Measurements from ENCODE around the gene SGPL1.

GRCh38 chr10:70890917-70891431 lies 75.2 kb downstream of the SGPL1 start:
- TF ChIP-seq, protein P1, sequence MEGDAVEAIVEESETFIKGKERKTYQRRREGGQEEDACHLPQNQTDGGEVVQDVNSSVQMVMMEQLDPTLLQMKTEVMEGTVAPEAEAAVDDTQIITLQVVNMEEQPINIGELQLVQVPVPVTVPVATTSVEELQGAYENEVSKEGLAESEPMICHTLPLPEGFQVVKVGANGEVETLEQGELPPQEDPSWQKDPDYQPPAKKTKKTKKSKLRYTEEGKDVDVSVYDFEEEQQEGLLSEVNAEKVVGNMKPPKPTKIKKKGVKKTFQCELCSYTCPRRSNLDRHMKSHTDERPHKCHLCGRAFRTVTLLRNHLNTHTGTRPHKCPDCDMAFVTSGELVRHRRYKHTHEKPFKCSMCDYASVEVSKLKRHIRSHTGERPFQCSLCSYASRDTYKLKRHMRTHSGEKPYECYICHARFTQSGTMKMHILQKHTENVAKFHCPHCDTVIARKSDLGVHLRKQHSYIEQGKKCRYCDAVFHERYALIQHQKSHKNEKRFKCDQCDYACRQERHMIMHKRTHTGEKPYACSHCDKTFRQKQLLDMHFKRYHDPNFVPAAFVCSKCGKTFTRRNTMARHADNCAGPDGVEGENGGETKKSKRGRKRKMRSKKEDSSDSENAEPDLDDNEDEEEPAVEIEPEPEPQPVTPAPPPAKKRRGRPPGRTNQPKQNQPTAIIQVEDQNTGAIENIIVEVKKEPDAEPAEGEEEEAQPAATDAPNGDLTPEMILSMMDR (IDR thresholded peaks at IDR 0.05) = no peak
- TF ChIP-seq POLR2AphosphoS5 (IDR thresholded peaks at IDR 0.05) (no peak), EP300 (IDR thresholded peaks at IDR 0.05; ENCODE audit: low read depth) (no peak), POLR2A (IDR thresholded peaks at IDR 0.05) (no peak)
